ENCODE measurements around the gene FDXR.

- TF ChIP-seq POLR2A (IDR thresholded peaks at IDR 0.05; ENCODE audit: low read length) = no peak
- TF ChIP-seq GATA1 (IDR thresholded peaks at IDR 0.05; ENCODE audit: low read depth, low read length) = no peak
These were observed 1.3 kb downstream of the FDXR start for GRCh38 chr17:74871356-74872076.

All from erythroblast (primary cell).